ENCODE results near the gene DHX32.
"Not testable (repeated sequence)": the region's sequence is repeated elsewhere in the genome, so short reads cannot be mapped to it uniquely, and the experiment has no call there.

DHX32 gene

GRCh38 chr10:125895130-125896087, 14.3 kb upstream of the DHX32 start:
- DNase-seq, result peak; percentile 21

- DNase-seq, result not testable (repeated sequence)
These were observed 13.1 kb upstream of the DHX32 start for GRCh38 chr10:125894176-125894575.

- not testable (repeated sequence) for DNase-seq
These were observed 11.3 kb upstream of the DHX32 start for GRCh38 chr10:125892402-125892801.

GRCh38 chr10:125889441-125889840, 8.3 kb upstream of the DHX32 start:
- DNase-seq, result not testable (repeated sequence)

- no peak for DNase-seq
These were observed 5.9 kb upstream of the DHX32 start for GRCh38 chr10:125886914-125887512.

GRCh38 chr10:125883211-125883610, 2.1 kb upstream of the DHX32 start:
- no peak for DNase-seq

GRCh38 chr10:125882596-125882995, 1.5 kb upstream of the DHX32 start:
- DNase-seq, result no peak

- no peak for DNase-seq
These were observed 373 bp downstream of the DHX32 start for GRCh38 chr10:125880719-125881118.

- no peak for DNase-seq
These were observed 1.9 kb downstream of the DHX32 start for GRCh38 chr10:125878957-125879835.

GRCh38 chr10:125871338-125871737, 9.8 kb downstream of the DHX32 start:
- DNase-seq, result no peak

GRCh38 chr10:125868372-125868975, 12.6 kb downstream of the DHX32 start:
- no peak for DNase-seq

GRCh38 chr10:125866421-125867029, 14.6 kb downstream of the DHX32 start:
- no peak for DNase-seq

GRCh38 chr10:125865120-125865519, 16.0 kb downstream of the DHX32 start:
- no peak for DNase-seq

- no peak for DNase-seq
These were observed 21.8 kb downstream of the DHX32 start for GRCh38 chr10:125859128-125859817.

GRCh38 chr10:125857185-125857760, 23.8 kb downstream of the DHX32 start:
- no peak for DNase-seq

- no peak for DNase-seq
These were observed 28.6 kb downstream of the DHX32 start for GRCh38 chr10:125852487-125852886.

- no peak for DNase-seq
These were observed 30.0 kb downstream of the DHX32 start for GRCh38 chr10:125850766-125851731.

GRCh38 chr10:125849448-125849847, 31.6 kb downstream of the DHX32 start:
- DNase-seq, result no peak

GRCh38 chr10:125848857-125849256, 32.2 kb downstream of the DHX32 start:
- no peak for DNase-seq

GRCh38 chr10:125848371-125848770, 32.7 kb downstream of the DHX32 start:
- no peak for DNase-seq
